ENCODE data around the gene ZNF555.
"Not testable (repeated sequence)": the region's sequence is repeated elsewhere in the genome, so short reads cannot be mapped to it uniquely, and the experiment has no call there.

The ZNF555 gene

DNA sequence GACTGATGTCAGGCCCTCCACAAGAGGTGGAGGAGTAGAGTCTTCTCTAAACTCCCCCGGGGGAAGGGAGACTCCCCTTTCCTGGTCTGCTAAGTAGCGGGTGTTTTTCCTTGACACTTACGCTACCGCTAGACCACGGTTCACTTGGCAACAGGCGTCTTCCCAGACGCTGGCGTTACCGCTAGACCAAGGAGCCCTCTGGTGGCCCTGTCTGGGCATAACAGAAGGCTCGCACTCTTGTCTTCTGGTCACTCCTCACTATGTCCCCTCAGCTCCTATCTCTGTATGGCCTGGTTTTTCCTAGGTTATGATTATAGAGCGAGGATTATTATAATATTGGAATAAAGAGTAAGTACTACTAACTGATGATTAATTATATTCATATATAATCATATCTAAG lies 30.9 kb downstream of the ZNF555 start:
- not testable (repeated sequence) for DNase-seq

GRCh38 chr19:2877398-2878331 lies 36.4 kb downstream of the ZNF555 start:
- no peak for DNase-seq

DNA sequence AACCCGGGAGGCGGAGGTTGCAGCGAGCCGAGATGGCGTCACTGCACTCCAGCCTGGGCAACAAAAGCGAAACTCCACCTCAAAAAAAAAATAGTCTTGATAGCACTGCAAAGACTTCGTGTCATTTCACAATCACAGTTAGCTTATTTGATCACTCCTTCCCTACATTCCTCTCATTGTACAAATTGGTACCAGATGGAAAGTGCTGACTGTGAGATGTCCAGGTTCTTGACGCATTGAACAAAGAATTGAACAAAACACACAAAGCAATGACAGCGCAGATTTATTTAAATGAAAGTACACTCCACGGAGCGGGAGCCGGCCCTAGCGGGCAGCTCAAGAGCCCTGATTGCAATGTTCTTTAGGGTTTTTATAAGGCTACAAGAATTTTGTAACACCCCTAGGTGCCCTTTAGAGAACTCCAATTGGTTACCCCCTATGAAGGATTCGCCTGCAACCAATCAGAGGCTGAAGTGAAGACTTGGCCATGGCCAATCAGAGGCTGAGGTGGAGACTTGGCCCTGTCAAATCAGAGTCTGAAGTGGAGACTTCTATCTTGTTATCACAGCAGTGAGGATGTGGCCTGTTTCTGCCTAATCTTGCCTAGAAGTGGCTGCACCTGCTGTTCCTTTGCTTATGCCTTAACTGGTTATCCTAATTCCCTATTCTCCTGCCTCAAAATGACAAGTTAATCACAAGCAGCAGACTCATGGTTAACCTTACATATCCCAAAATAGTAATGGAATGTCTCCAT lies 42.6 kb downstream of the ZNF555 start:
- DNase-seq = no peak

- no peak for DNase-seq
Observed at GRCh38 chr19:2885736-2886135, 44.5 kb downstream of the ZNF555 start.

DNA sequence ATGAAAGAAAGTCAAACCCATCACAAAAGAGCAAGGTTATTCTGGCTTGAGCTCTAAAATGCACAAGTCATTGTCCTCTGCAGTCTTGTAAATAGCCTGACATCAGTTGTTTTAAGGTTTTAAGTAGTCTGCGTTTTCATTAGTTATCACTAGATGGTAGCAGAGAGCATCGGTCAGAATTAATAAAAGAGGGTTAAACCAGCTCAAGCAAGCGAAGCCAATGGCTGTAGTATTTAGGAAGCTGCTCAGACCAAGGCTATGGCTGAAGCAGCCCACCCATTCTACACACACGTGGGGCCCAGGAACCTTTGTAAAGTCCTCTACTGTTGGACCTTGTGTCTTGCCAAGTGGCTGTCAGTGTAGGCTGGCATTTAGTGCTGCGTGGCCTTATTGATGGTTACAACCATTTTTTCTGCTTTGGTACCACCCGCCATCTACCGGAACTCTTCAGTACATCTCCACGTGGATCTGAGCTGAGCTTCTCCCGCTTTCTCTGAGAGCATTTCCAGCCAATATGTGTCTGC lies 46.2 kb downstream of the ZNF555 start:
- DNase-seq = no peak

GRCh38 chr19:2888731-2889224 lies 47.5 kb downstream of the ZNF555 start:
- DNase-seq = peak; percentile 36

- DNase-seq = not testable (repeated sequence)
Observed at GRCh38 chr19:2890531-2890930, 49.3 kb downstream of the ZNF555 start.

DNA sequence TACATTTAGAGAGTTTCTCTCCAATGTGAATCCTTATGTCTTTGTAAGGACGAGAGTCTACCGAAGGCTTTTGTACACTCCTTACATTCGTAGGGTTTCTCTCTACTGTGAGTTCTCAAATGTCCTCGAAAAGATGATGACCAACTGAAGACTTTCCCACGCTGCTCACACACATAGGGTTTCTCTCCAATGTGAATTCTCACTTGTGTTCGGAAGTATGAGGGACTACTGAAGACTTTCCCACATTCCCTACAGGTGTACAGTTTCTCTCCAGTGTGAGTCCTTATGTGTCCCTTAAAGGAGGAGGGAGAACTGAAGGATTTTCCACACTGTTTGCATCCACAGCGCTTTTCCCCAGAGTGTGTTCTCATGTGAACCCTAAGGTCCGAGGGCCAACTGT lies 55.4 kb downstream of the ZNF555 start:
- no peak for DNase-seq

DNA sequence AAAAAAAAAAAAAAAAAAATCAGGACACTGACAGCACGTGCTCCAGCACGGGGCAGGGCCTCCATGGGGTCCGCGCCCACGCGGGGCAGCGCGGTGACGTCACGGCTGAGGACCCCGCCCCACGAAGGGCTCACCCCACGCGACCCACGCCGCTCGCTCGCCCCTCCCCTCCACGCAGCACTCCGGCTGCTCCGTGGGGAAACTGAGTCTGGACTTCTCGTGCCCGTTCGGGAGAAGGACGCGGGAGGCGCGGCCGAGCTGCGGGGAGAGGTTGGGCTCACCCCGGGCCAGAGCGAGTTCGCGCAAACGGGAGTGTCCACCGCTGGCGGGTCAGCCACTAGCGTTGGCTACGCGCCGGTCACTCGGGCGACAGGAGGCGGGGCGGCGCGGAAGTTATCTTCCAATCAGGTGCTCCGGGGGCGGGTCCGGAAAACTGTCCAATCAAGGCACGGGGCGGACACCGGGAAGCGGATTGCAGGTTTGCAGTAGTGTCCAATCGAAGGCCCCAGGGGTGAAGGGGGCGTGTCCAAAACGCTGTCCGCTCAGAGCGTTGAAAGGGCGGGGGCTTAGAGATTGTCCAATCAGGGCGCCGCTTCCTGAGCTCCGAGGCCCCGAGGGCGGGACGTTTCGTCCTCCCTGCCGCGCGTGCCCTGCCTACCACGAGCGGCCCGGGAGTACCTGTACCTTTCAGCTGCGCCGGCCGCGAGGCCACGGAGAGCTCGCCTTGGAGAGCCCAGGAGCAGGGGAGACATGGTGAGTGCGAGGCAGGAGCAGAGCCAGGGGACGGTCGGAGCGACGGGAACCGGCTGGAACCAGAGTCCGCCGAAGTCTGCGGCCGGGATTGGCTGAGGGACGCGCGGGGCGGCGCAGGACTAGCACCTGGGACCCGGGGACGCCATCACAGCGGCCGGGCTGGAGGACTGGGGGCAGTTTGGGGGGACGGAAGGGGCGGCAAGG lies 59.3 kb downstream of the ZNF555 start, which contains the start of gene ZNF57:
Gene ZNF57 (plus strand): TSS at position 633 of the 957 bp plus-strand sequence. CDS start 118 bp downstream, at position 751.
- peak; percentile 95 for DNase-seq

- DNase-seq = no peak
Observed at GRCh38 chr19:2902590-2903218, 61.4 kb downstream of the ZNF555 start.

DNA sequence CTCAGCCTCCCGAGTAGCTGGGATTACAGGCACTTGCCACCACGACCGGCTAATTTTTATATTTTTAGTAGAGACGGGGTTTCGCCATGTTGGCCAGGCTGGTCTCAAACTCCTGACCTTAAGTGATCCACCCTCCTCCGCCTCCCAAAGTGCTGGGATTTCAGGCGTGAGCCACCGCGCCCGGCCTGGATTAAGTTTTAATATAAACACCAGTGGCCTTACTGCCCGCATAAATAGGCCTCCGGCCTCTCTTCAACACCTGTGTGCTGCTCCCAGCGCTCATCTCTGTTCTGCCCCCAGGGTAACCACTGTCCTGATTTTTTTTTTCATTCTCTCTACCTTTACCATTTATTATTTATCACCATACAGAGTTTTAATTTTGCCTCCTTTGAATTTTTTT lies 62.1 kb downstream of the ZNF555 start:
- DNase-seq = not testable (repeated sequence)

- DNase-seq = no peak
Observed at GRCh38 chr19:2905918-2906519, 64.7 kb downstream of the ZNF555 start.

DNA sequence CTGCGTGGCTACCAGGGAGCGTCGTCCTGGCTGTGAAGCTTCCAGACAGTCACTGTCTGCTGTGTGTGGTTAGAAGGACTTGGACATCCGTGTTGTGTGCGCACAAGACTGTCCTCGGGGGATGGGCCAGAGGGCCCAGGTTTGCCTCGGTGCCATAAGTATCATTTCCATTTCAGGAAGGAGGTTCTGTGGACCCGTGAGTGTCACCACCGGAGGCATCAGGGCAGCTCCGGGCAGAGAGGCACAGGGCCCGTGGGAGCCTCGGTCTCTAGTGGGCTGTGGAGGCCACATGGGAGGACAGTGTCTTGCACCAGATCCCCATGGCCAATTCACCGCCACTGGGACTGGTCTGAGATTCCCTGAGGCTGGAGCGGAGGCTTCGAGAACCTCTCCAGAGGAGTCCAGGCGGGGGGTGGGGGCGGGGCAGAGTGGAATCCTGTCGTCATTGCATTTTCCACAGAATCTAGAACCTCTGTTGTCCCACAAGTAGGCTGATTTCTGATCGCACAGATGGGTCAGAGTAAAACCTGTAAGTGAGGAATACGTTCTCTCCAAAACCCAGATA lies 65.4 kb downstream of the ZNF555 start:
- DNase-seq = no peak
